Fibroblast of pulmonary artery (primary cell): ENCODE measurements around the gene TGM5.

Source experiments
- DNase-seq: peaks from one replicate; pipeline ENCODE4 v3.0.0-alpha.2; 2010; ENCODE audit warnings: low read depth
- H3K4me3 ChIP-seq: replicated peaks from 2 replicates; pipeline ENCODE4 v1.5.1; 2011; ENCODE audit warnings: low read depth, mild to moderate bottlenecking, control low read depth, low read length, moderate library complexity
- TF ChIP-seq, protein P1 (sequence below): IDR thresholded peaks from 2 replicates; pipeline ENCODE4 v1.5.1; 2011; ENCODE audit warnings: mild to moderate bottlenecking, control low read depth, low read length, inconsistent platforms; ENCODE audit errors: missing control alignments

The TGM5 gene

GRCh38 chr15:43239732-43240491 is 26.8 kb downstream of the TGM5 start:
- no peak for DNase-seq
- H3K4me3 ChIP-seq, result no peak overlapping the region
- TF ChIP-seq, protein P1, sequence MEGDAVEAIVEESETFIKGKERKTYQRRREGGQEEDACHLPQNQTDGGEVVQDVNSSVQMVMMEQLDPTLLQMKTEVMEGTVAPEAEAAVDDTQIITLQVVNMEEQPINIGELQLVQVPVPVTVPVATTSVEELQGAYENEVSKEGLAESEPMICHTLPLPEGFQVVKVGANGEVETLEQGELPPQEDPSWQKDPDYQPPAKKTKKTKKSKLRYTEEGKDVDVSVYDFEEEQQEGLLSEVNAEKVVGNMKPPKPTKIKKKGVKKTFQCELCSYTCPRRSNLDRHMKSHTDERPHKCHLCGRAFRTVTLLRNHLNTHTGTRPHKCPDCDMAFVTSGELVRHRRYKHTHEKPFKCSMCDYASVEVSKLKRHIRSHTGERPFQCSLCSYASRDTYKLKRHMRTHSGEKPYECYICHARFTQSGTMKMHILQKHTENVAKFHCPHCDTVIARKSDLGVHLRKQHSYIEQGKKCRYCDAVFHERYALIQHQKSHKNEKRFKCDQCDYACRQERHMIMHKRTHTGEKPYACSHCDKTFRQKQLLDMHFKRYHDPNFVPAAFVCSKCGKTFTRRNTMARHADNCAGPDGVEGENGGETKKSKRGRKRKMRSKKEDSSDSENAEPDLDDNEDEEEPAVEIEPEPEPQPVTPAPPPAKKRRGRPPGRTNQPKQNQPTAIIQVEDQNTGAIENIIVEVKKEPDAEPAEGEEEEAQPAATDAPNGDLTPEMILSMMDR, result no peak

GRCh38 chr15:43238671-43239131 is 28.0 kb downstream of the TGM5 start:
- DNase-seq, result no peak
- TF ChIP-seq, protein P1, result no peak

GRCh38 chr15:43237842-43238470 is 28.8 kb downstream of the TGM5 start:
- no peak for DNase-seq
- TF ChIP-seq, protein P1, result no peak
- no peak overlapping the region for H3K4me3 ChIP-seq

More at GRCh38 chr15:43238671-43239131, 28.0 kb downstream of the TGM5 start:
- H3K4me3 ChIP-seq, result no peak overlapping the region

GRCh38 chr15:43235536-43235935 is 31.2 kb downstream of the TGM5 start:
- no peak overlapping the region for H3K4me3 ChIP-seq
- no peak for DNase-seq
- TF ChIP-seq, protein P1, result no peak

DNA sequence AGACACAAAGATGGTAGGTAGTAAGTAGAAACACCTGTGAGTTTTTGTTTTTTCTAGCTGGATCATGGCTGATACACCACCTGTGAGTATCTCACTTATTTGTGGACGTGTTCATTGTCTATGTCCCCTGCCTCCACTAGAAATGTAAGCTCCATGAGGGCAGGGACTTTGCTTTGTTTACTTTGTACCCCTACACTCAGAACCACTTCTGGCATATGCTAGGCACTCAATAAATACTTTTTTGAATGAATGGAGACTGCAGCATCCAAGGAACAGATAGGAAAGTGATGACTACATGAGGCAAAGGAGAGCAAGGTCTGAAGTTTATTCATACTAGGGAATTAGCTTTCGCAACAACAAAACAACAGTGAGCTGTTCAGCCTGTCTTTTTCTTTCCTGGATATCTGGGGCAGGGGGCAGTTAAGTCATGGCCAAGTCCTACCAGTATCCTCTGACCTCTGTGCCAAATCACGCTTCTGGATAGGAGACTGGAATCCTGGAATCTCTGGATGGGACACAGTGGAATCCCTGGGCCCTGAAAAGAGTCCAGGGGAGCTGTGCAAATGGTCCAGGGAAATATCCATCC is 34.3 kb downstream of the TGM5 start:
- no peak overlapping the region for H3K4me3 ChIP-seq
- TF ChIP-seq, protein P1, result no peak
- DNase-seq, result no peak

GRCh38 chr15:43230640-43231115 is 36.0 kb downstream of the TGM5 start:
- no peak overlapping the region for H3K4me3 ChIP-seq
- no peak for DNase-seq
- TF ChIP-seq, protein P1, result no peak
